NOMO-1 (cell line): ENCODE measurements around the gene ERG.

Source experiments
- DNase-seq, 2 experiments: peaks; one replicate each; lab custom pipeline; 2025; ENCODE audit not compliant: unreplicated experiment in 2 of 2; lab: John Stamatoyannopoulos, UW

Gene ERG

GRCh38 chr21:38503583-38503982 is 5.3 kb upstream of the ERG start:
- no peak for DNase-seq

GRCh38 chr21:38500073-38500472 is 1.8 kb upstream of the ERG start:
- DNase-seq, result no peak

GRCh38 chr21:38499296-38499695 is 1.0 kb upstream of the ERG start:
- no peak for DNase-seq

GRCh38 chr21:38496224-38496623 is 2.1 kb downstream of the ERG start:
- DNase-seq, result no peak

GRCh38 chr21:38495696-38496095 is 2.6 kb downstream of the ERG start:
- no peak for DNase-seq

GRCh38 chr21:38495242-38495641 is 3.0 kb downstream of the ERG start:
- DNase-seq, result no peak

GRCh38 chr21:38494703-38495102 is 3.6 kb downstream of the ERG start:
- DNase-seq, result no peak

GRCh38 chr21:38494251-38494642 is 4.0 kb downstream of the ERG start:
- DNase-seq, result no peak

GRCh38 chr21:38493549-38494250 is 4.6 kb downstream of the ERG start:
- DNase-seq, result no peak

GRCh38 chr21:38492007-38492406 is 6.3 kb downstream of the ERG start:
- no peak for DNase-seq

GRCh38 chr21:38491536-38491935 is 6.7 kb downstream of the ERG start:
- no peak for DNase-seq

- DNase-seq, result peak; percentile 1 to 18
Observed at GRCh38 chr21:38490411-38491020, 7.8 kb downstream of the ERG start.

- DNase-seq, result no peak
Observed at GRCh38 chr21:38489729-38490128, 8.5 kb downstream of the ERG start.

GRCh38 chr21:38489271-38489652 is 9.0 kb downstream of the ERG start:
- no peak for DNase-seq

- DNase-seq, result no peak
Observed at GRCh38 chr21:38488640-38489270, 9.5 kb downstream of the ERG start.

- no peak for DNase-seq
Observed at GRCh38 chr21:38487901-38488639, 10.2 kb downstream of the ERG start.

- peak; percentile 63 to 93 for DNase-seq
Observed at GRCh38 chr21:38486706-38487105, 11.6 kb downstream of the ERG start.

GRCh38 chr21:38486221-38486620 is 12.1 kb downstream of the ERG start:
- no peak for DNase-seq

- no peak for DNase-seq
Observed at GRCh38 chr21:38479641-38480525, 18.4 kb downstream of the ERG start.

GRCh38 chr21:38478782-38479181 is 19.5 kb downstream of the ERG start:
- DNase-seq, result peak; percentile 5 to 61

GRCh38 chr21:38477226-38477625 is 21.1 kb downstream of the ERG start:
- peak; percentile 11 to 62 for DNase-seq
